Body of pancreas (tissue), 4 donors: ENCODE results near the gene UBE3B. TPM values are rescaled to one million over a fixed set of nuclear protein-coding genes. Genes with fewer than 3 reads are reported as not detected.

ENCODE experiments used
- ATAC-seq: fragments of 150-250 bp; one replicate; pipeline ENCODE4 v1.9.1; 2016
- DNase-seq, 4 donors: peaks; one replicate each; pipeline ENCODE4 v3.0.0-alpha.2; 2019
- H3K27ac ChIP-seq, 4 donors: fragments of 200-600 bp; sonication (generic); 1 replicate in 3 of 4; 2 replicates in 1 of 4; pipeline versions ENCODE4 v1.5.1 to v1.6.1; 2016 to 2019; ENCODE audit warnings: mild to moderate bottlenecking in 1 of 4, mixed read lengths in 1 of 4, moderate library complexity in 1 of 4
- H3K27me3 ChIP-seq, 2 donors: fragments of 200-600 bp; sonication (generic); one replicate each; pipeline ENCODE4 v1.6.0; 2016; ENCODE audit warnings: mild to moderate bottlenecking in 1 of 2
- H3K36me3 ChIP-seq, 2 donors: fragments of 200-600 bp; sonication (generic); replicated peaks in 1 of 2; 2 replicates each; pipeline ENCODE4 v1.5.1; 2016; ENCODE audit warnings: low read depth in 2 of 2; ENCODE audit not compliant: insufficient read depth in 1 of 2
- H3K4me1 ChIP-seq: fragments of 200-600 bp; sonication (generic); one replicate; pipeline ENCODE4 v1.6.0; 2016
- H3K4me3 ChIP-seq, 2 donors: fragments of 200-600 bp; sonication (generic); 1 replicate in 1 of 2; 2 replicates in 1 of 2; pipeline ENCODE4 v1.5.1; 2016 to 2019
- H3K9me3 ChIP-seq, 3 donors: fragments of 200-600 bp; sonication (generic); 1 replicate in 2 of 3; 2 replicates in 1 of 3; pipeline ENCODE4 v1.5.1; 2016
- POLR2A ChIP-seq, 3 donors: fragments of 450-650 bp; IDR thresholded peaks; one replicate each; pipeline ENCODE4 v1.6.1; 2016; ENCODE audit warnings: antibody characterized with exemption in 3 of 3, mild to moderate bottlenecking in 2 of 3
- WGBS, 2 donors: methylation state at CpG; one replicate each; pipeline ENCODE4 v1.1.5; 2017; 5-methylcytosine and 5-hydroxymethylcytosine counted together
- intact Hi-C: fragments of 100-400 bp; cut with DNase I; formaldehyde crosslinking; loops from one replicate; pipeline ENCODE4 v1.15.1; 2023
- total RNA-seq, 2 donors: library from RNA; depleted of rRNA; stranded (reverse); fragments of >200 nt; gene quantifications; one replicate each; pipeline ENCODE4 v1.1.0, GENCODE V29; 2016
- TF ChIP-seq, protein P1 (sequence below), 7 experiments: fragments of 450-650 bp in 4 of 7; fragments of 200-600 bp in 3 of 7; sonication (generic) in 3 of 7; IDR thresholded peaks; one replicate each; pipeline ENCODE4 v1.5.1; 2016 to 2019; ENCODE audit warnings: antibody characterized with exemption in 7 of 7

UBE3B gene
- total RNA-seq, 2 donors from 2014 or later = 18.9 to 33.9 TPM

DNA sequence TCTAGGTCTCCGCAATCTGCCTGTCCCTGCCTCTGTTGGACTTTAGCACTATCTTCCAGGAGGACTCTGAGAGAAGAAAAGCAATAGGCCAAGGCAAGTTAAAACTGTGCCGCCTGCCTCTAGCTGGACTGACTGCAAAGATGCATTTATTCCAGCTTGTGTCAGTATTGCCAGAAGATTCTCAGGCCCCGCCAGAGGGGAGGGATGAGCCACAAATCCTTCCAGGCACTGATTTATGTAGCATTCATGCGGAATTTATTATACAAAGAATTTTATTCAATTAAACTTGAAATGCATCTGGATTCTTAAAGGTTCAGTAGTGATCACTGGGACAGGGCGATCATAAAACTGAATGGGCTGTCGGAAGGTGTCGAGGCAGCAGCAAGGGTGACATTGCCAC lies 76.0 kb downstream of the UBE3B start:
- Histone ChIP-seq H3K4me3 (no peak overlapping the region), H3K4me1 (peaks cover 19% of the 10 kb centered on the region), H3K36me3 (no peaks in the 10 kb centered on the region), H3K27me3 (peaks cover 0 to 4% of the 10 kb centered on the region in 2 donors), H3K27ac (no peak overlapping the region), H3K9me3 (no peaks in the 10 kb centered on the region)
- whole genome bisulfite sequencing, 2 donors = 70 to 78% methylated on average over 7 of the region's 7 CpGs
- intact Hi-C loops = no loop called here
- ATAC-seq (no peak), DNase-seq (no peak)
- TF ChIP-seq, protein P1, sequence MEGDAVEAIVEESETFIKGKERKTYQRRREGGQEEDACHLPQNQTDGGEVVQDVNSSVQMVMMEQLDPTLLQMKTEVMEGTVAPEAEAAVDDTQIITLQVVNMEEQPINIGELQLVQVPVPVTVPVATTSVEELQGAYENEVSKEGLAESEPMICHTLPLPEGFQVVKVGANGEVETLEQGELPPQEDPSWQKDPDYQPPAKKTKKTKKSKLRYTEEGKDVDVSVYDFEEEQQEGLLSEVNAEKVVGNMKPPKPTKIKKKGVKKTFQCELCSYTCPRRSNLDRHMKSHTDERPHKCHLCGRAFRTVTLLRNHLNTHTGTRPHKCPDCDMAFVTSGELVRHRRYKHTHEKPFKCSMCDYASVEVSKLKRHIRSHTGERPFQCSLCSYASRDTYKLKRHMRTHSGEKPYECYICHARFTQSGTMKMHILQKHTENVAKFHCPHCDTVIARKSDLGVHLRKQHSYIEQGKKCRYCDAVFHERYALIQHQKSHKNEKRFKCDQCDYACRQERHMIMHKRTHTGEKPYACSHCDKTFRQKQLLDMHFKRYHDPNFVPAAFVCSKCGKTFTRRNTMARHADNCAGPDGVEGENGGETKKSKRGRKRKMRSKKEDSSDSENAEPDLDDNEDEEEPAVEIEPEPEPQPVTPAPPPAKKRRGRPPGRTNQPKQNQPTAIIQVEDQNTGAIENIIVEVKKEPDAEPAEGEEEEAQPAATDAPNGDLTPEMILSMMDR (IDR thresholded peaks at IDR 0.05) = no peak
- no peak for TF ChIP-seq POLR2A (IDR thresholded peaks at IDR 0.05)

DNA sequence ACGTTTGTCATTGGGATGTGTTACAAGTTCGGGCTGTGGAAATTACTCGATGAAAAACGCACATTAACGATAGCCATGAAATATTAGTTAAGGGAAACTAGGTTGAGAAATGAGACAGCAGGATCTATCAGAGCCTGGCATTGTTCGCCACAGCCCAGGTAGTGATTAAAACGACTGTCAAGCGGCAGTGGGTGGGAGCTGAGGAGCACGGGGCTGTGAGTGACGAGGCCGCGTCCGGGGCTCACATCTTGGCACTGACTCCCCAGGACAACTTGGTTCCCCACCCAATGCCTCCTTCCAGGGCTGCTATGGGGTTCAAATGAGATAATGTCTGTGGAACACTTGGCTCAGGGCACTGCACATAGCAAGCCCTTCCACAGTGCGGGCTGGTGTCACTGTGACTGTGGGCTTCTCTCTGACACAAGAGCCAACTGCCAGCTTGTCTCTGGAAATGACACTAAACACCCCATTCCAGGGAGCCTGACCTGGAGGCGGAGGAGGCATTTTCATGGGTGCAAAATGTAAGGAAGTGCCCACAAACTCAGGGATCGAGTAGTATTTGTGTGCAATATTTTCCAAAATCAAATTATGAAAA lies 76.6 kb downstream of the UBE3B start:
- Histone ChIP-seq H3K27me3 (peaks cover 0 to 4% of the 10 kb centered on the region in 2 donors), H3K4me1 (peaks cover 19% of the 10 kb centered on the region), H3K36me3 (no peaks in the 10 kb centered on the region), H3K9me3 (no peaks in the 10 kb centered on the region), H3K27ac (no peak overlapping the region), H3K4me3 (no peak overlapping the region)
- ATAC-seq = no peak
- no peak for DNase-seq
- 13 to 25% methylated on average over 15 to 16 of the region's 16 CpGs for WGBS, 2 donors
- intact Hi-C loops = no loop called here
- no peak for TF ChIP-seq POLR2A (IDR thresholded peaks at IDR 0.05)
- TF ChIP-seq, protein P1 (IDR thresholded peaks at IDR 0.05) = no peak

DNA sequence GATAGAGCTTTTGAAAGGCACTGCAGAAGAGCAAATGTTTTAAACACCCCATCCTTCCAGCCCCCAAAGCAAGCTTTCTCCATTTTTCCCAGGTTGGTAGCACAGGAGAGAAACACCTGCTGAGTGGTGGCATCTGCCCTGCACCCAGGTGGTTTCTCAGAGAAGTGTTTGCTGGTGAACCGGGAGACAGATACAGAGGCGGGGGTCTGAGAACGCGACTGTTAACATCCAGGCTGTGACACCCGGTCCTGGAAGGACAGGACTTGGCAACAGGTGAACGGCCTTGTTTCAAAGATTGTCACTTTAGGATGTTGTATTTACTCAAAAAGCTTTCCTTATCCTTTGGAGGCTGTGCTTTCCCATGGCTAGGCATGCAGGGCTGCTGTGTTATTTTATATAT lies 77.3 kb downstream of the UBE3B start:
- H3K36me3 ChIP-seq = no peaks in the 10 kb centered on the region
- no peak overlapping the region for H3K4me3 ChIP-seq
- no peak for TF ChIP-seq POLR2A (IDR thresholded peaks at IDR 0.05)
- TF ChIP-seq, protein P1 (IDR thresholded peaks at IDR 0.05) = no peak
- H3K9me3 ChIP-seq = no peaks in the 10 kb centered on the region
- ATAC-seq = no peak
- intact Hi-C loops = no loop called here
- 0 to 8% methylated on average over 2 to 6 of the region's 6 CpGs for WGBS, 2 donors
- no peak overlapping the region for H3K27ac ChIP-seq
- peaks cover 0 to 4% of the 10 kb centered on the region in 2 donors for H3K27me3 ChIP-seq
- H3K4me1 ChIP-seq = peaks cover 19% of the 10 kb centered on the region
- no peak for DNase-seq

DNA sequence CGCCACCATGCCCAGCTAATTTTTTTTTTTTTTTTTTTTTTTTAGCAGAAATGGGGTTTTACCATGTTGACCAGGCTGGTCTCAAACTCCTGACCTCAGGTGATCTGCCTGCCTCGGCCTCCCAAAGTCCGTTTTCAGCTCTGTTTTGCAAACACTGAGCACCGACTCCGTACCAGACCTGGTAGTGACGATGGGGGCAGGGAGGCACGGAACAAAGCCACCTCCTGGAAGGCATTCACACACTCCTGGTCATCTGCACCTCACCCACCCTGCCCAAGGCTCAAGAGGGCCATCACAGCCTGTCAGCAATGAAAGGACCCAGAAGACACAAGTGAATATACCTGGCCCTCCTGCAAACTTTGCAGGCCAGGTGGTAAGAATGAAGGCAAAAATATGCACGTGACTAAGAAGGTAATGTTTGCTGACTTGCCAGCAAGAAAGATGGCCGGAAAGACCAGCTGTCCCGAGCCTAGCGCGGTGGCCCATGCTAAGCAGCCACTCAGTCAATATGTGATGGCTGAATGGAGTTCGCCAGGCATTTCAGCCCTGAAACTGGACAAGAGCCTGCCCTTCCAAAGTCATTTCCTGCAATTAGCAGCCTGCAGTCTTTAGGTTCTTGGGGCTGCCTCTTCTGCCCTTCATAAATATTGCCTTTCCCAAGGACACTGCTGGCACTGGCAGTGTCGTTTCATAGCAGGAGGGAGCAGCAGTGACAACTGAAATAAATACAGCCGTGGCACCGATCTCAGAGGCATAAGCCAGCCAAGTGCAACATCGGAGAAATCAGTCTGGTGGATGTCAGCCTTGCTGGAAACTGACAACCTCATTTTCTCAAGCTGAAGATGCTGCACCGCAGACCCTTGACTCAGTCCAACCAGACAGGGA lies 78.2 kb downstream of the UBE3B start:
- Histone ChIP-seq H3K9me3 (no peaks in the 10 kb centered on the region), H3K27ac (no peak overlapping the region), H3K27me3 (peaks cover 0 to 4% of the 10 kb centered on the region in 2 donors), H3K4me1 (peaks cover 19% of the 10 kb centered on the region), H3K36me3 (no peaks in the 10 kb centered on the region), H3K4me3 (no peak overlapping the region)
- TF ChIP-seq POLR2A (IDR thresholded peaks at IDR 0.05) = no peak
- TF ChIP-seq, protein P1 (IDR thresholded peaks at IDR 0.05) = no peak
- ATAC-seq (peak; percentile 47), DNase-seq (peak in 1 of 4 donors; percentile 44)
- intact Hi-C loops = no loop called here
- WGBS, 2 donors = 44 to 48% methylated on average over 17 to 18 of the region's 18 CpGs
